Stimulated activated CD4-positive, alpha-beta T cell treated with anti-CD3 and anti-CD28 coated beads, Interleukin-15, amount 100 ng/mL, for 1 hour (primary cell): Measurements from ENCODE around the gene GABRA4.

Source experiments
- DNase-seq, 2 donors: peaks; one replicate each; pipeline ENCODE4 v3.0.0-alpha.2; 2020; ENCODE audit warnings: low read depth in 1 of 2, low spot score in 1 of 2

The GABRA4 gene

GRCh38 chr4:46979726-46980125 is 13.7 kb downstream of the GABRA4 start:
- DNase-seq, result no peak

GRCh38 chr4:46979283-46979682 is 14.1 kb downstream of the GABRA4 start:
- no peak for DNase-seq

- no peak for DNase-seq
Observed at GRCh38 chr4:46977245-46977644, 16.1 kb downstream of the GABRA4 start.

GRCh38 chr4:46975812-46976553 is 17.4 kb downstream of the GABRA4 start:
- no peak for DNase-seq

- no peak for DNase-seq
Observed at GRCh38 chr4:46974891-46975543, 18.4 kb downstream of the GABRA4 start.

- DNase-seq, result no peak
Observed at GRCh38 chr4:46968847-46969246, 24.5 kb downstream of the GABRA4 start.

DNA sequence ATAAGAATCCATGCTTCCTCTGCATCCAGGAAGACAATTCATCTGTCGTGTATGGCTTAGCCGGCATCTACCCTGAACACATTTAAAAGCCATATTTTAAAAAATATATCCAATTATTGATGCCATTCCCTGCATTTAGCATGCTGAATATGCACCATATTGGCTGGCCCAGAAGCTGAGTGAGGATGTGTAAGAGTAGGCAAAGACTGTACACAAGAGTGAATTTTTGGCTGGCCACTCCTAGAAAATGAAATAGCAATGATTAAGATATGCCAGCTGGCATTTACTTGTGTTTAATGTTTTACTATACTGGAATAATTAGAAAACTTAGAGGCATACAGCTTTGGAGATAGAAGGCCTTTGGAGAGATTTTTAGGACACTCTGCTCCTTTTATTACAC is 25.8 kb downstream of the GABRA4 start:
- DNase-seq, result no peak

- DNase-seq, result no peak
Observed at GRCh38 chr4:46958742-46959488, 34.5 kb downstream of the GABRA4 start.

DNA sequence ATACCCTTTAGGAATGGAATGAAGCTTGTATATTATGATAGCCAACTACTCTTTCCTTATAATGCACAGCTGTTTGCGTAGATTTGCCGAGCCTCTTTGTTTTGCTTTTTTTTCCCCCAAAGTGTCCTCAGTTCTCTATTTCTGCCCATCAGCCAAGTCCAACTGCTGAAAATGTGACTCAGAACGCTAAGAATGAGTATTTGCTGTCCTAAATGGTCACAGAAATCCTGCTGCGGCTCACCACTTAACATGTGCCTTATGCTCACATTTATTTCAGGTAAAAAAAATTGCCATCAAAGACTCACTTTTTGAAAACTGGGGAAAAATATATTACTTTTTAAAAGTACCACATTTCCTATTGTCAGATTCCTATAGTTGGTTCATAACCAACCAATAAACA is 36.9 kb downstream of the GABRA4 start:
- no peak for DNase-seq

- DNase-seq, result no peak
Observed at GRCh38 chr4:46955601-46956000, 37.8 kb downstream of the GABRA4 start.

DNA sequence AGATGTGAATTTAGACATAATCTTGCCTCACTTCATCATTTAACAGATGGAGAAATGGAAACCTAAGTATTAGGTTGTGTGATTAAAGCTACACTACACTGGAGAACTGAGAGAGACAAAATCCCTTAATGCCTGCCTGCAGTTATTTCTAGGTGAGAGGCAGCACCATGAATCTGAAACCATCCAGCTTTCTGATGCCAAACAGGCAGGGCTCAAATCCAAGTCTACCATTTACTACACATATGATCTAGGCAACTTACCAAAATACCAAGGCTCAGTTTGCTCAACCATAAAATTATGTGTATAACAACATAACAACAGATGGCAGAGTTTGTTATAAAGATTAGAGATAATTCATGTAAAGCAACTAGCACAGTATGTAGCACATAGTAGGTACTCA is 38.7 kb downstream of the GABRA4 start:
- no peak for DNase-seq

GRCh38 chr4:46953564-46953963 is 39.8 kb downstream of the GABRA4 start:
- no peak for DNase-seq

GRCh38 chr4:46952451-46952850 is 40.9 kb downstream of the GABRA4 start:
- DNase-seq, result no peak

DNA sequence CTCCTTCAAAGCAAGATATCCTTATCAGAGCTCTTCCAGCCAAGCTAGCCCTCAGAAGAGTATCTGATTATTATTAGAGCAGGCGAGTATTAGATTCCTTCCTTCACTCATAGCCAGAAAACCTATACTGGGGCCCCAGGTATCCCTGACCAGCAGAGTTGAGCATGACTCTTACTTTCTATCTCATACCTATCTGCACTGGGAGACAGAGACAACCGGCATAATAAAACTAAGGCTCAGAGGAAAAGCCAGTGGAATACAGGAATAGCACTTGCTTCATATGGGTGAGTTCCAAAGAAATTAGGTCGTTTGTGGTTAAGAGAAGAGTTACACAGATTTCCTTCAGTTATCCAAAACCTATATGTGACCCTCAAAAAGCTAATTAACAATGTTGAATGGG is 42.6 kb downstream of the GABRA4 start:
- DNase-seq, result no peak

DNA sequence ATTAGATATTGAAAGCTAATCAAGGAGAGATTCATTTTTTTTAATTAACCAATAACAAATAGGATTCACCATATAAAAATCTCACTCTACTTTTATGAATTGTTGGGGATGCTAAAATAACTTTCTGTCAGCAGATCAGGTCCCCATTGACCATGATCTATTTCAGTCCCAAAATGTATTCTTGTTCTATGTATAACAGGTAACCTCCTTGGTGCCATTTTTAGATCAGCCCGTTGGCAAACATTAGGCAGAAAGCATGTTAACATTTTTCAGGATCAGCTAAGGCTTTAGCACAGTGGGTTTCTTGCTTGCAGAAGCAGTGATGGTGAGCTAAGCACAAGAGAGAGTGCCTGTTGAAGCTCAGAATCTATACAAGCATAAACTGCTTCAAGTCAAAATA is 43.6 kb downstream of the GABRA4 start:
- DNase-seq, result no peak

GRCh38 chr4:46947541-46947940 is 45.8 kb downstream of the GABRA4 start:
- no peak for DNase-seq

GRCh38 chr4:46946919-46947536 is 46.4 kb downstream of the GABRA4 start:
- DNase-seq, result no peak

- no peak for DNase-seq
Observed at GRCh38 chr4:46945062-46945461, 48.3 kb downstream of the GABRA4 start.

GRCh38 chr4:46944345-46944744 is 49.0 kb downstream of the GABRA4 start:
- DNase-seq, result no peak

- no peak for DNase-seq
Observed at GRCh38 chr4:46937493-46937892, 55.9 kb downstream of the GABRA4 start.

DNA sequence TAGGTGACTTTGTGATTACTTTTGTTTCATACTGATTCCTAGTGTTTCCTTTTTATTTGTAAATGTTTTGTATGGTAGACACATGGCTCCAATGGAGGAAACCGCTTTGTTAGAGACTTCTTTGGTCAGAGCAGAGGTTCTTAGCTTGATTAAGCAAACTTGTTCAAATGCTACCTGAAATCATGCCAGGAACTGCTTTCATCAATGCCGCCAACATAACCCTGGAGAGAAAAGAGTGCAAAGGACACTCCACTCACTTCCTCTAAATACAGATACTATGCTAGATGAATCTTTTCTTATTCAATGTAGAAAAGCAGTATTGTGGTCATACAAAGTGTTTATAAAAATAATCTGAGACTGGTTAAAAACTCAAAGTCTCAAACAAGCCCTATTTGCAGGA is 58.7 kb downstream of the GABRA4 start:
- no peak for DNase-seq

GRCh38 chr4:46933686-46934085 is 59.7 kb downstream of the GABRA4 start:
- no peak for DNase-seq
